IMR-90 (cell line): Measurements from ENCODE around the gene ING3. TPM values are rescaled to one million over a fixed set of nuclear protein-coding genes. Genes with fewer than 3 reads are reported as not detected.

Source experiments
- ATAC-seq: fragments of 200-7000 bp; cut with Tn5 transposase; 2 replicates; pipeline ENCODE4 v1.9.1; 2020; ENCODE audit warnings: low read depth, mild to moderate bottlenecking, moderate library complexity
- BruUV-seq: library from RNA; stranded (reverse); fragments of 400-500 nt; replicated peaks from 2 replicates; lab custom pipeline; 2021; lab: Mats Ljungman, UMichigan
- CTCF ChIA-PET: fragments of 300-600 bp; formaldehyde crosslinking; extraction: SDS; loops from one replicate; lab custom pipeline; 2021; ENCODE audit warnings: antibody characterized with exemption; lab: Yijun Ruan, JAX
- POLR2A ChIA-PET: fragments of 300-600 bp; sonication (Branson Sonifier 250); formaldehyde crosslinking; loops from one replicate; lab custom pipeline; 2022; ENCODE audit warnings: antibody characterized with exemption; ENCODE audit not compliant: unreplicated experiment; lab: Charles Lee
- DNase-seq: peaks from one replicate; pipeline ENCODE4 v3.0.0; 2013
- H2AFZ ChIP-seq: replicated peaks from 2 replicates; pipeline ENCODE3; 2013; ENCODE audit warnings: low read length, mild to moderate bottlenecking; ENCODE audit not compliant: poor library complexity
- H2AK5ac ChIP-seq: 2 replicates; pipeline ENCODE4 v1.6.1; 2013; ENCODE audit warnings: low read depth, low read length, inconsistent platforms
- H2AK9ac ChIP-seq: replicated peaks from 2 replicates; pipeline ENCODE3; 2013; ENCODE audit warnings: mild to moderate bottlenecking, low read depth, low read length, moderate library complexity; ENCODE audit not compliant: poor library complexity
- H2BK120ac ChIP-seq: 2 replicates; pipeline ENCODE4 v1.6.1; 2013; ENCODE audit warnings: low read depth, low read length, inconsistent platforms
- H2BK15ac ChIP-seq: 3 replicates; pipeline ENCODE4 v1.6.1; 2013; ENCODE audit warnings: low read depth, low read length, inconsistent platforms
- H2BK20ac ChIP-seq: 2 replicates; pipeline ENCODE4 v1.6.1; 2013; ENCODE audit warnings: low read depth, mild to moderate bottlenecking, inconsistent platforms, low read length, moderate library complexity
- H2BK5ac ChIP-seq: 2 replicates; pipeline ENCODE4 v1.6.1; 2013; ENCODE audit warnings: mild to moderate bottlenecking, low read depth, low read length, inconsistent platforms; ENCODE audit not compliant: poor library complexity, severe bottlenecking
- H3K14ac ChIP-seq: replicated peaks from 2 replicates; pipeline ENCODE4 v1.6.1; 2013; ENCODE audit warnings: low read depth, low read length, inconsistent platforms
- H3K18ac ChIP-seq: 2 replicates; pipeline ENCODE4 v1.6.1; 2013; ENCODE audit warnings: low read depth, low read length, control low read depth
- H3K23ac ChIP-seq: 2 replicates; pipeline ENCODE4 v1.6.1; 2013; ENCODE audit warnings: low read depth, low read length, inconsistent platforms
- H3K27ac ChIP-seq: 2 replicates; pipeline ENCODE4 v1.5.1; 2013; ENCODE audit warnings: mild to moderate bottlenecking, control low read depth, low read length; ENCODE audit not compliant: insufficient read depth
- H3K27me3 ChIP-seq: 2 replicates; pipeline ENCODE4 v1.6.1; 2013; ENCODE audit warnings: low read length; ENCODE audit not compliant: control insufficient read depth, insufficient read depth
- H3K36me3 ChIP-seq: 2 replicates; pipeline ENCODE4 v1.6.1; 2013; ENCODE audit warnings: low read length, mixed read lengths; ENCODE audit not compliant: control insufficient read depth, insufficient read depth
- H3K4ac ChIP-seq: 2 replicates; pipeline ENCODE4 v1.6.1; 2013; ENCODE audit warnings: low read depth, low read length, inconsistent platforms
- H3K4me1 ChIP-seq: 2 replicates; pipeline ENCODE4 v1.6.1; 2013; ENCODE audit warnings: low read length, mixed read lengths; ENCODE audit not compliant: control insufficient read depth, insufficient read depth
- H3K4me2 ChIP-seq: 2 replicates; pipeline ENCODE4 v1.6.1; 2013; ENCODE audit warnings: low read depth, mild to moderate bottlenecking, control low read depth, low read length, moderate library complexity
- H3K4me3 ChIP-seq: 2 replicates; pipeline ENCODE4 v1.5.1; 2013; ENCODE audit warnings: low read depth, mild to moderate bottlenecking, control low read depth, low read length, moderate library complexity; ENCODE audit not compliant: insufficient read depth
- H3K56ac ChIP-seq: 2 replicates; pipeline ENCODE4 v1.6.1; 2013; ENCODE audit warnings: low read length, inconsistent platforms; ENCODE audit not compliant: insufficient read depth; ENCODE audit errors: extremely low read depth
- H3K79me1 ChIP-seq, 2 experiments: 2 replicates each; pipeline ENCODE4 v1.6.1; 2013; ENCODE audit warnings: low read length in 2 of 2, inconsistent platforms in 1 of 2, low read depth in 1 of 2
- H3K9ac ChIP-seq: 2 replicates; pipeline ENCODE4 v1.6.1; 2013; ENCODE audit warnings: low read depth, low read length, control low read depth
- H3K9me1 ChIP-seq: 2 replicates; pipeline ENCODE4 v1.6.1; 2013; ENCODE audit warnings: low read length, inconsistent platforms; ENCODE audit not compliant: insufficient read depth
- H3K9me3 ChIP-seq: 2 replicates; pipeline ENCODE4 v1.6.1; 2013; ENCODE audit warnings: low read length; ENCODE audit not compliant: control insufficient read depth, insufficient read depth
- H4K20me1 ChIP-seq: 2 replicates; pipeline ENCODE4 v1.6.1; 2013; ENCODE audit warnings: low read length, inconsistent platforms; ENCODE audit not compliant: insufficient read depth
- H4K5ac ChIP-seq: 2 replicates; pipeline ENCODE4 v1.6.1; 2013; ENCODE audit warnings: mild to moderate bottlenecking, low read depth, low read length, control low read depth
- H4K8ac ChIP-seq, 2 experiments: 2 replicates each; pipeline ENCODE4 v1.6.1; 2013; ENCODE audit warnings: low read depth in 2 of 2, low read length in 2 of 2, control low read depth in 1 of 2, inconsistent platforms in 1 of 2
- H4K91ac ChIP-seq: 2 replicates; pipeline ENCODE4 v1.6.1; 2013; ENCODE audit warnings: low read depth, low read length, inconsistent platforms; ENCODE audit not compliant: insufficient read depth
- BHLHE40 ChIP-seq: fragments of 150-350 bp; IDR thresholded peaks from 2 replicates; pipeline ENCODE4 v1.6.1; 2016; ENCODE audit warnings: mild to moderate bottlenecking, low read depth, low read length
- CEBPB ChIP-seq: IDR thresholded peaks from 2 replicates; pipeline ENCODE4 v1.6.1; 2012; ENCODE audit warnings: low read depth, low read length, improper control_type of control experiment
- CHD1 ChIP-seq: IDR thresholded peaks from 2 replicates; pipeline ENCODE4 v1.6.1; 2012; ENCODE audit warnings: low read depth, low read length, improper control_type of control experiment
- MAZ ChIP-seq: IDR thresholded peaks from 2 replicates; pipeline ENCODE4 v1.6.1; 2012; ENCODE audit warnings: low read depth, mild to moderate bottlenecking, low read length, improper control_type of control experiment, moderate library complexity, borderline replicate concordance
- POLR2A ChIP-seq: IDR thresholded peaks from 2 replicates; pipeline ENCODE4 v1.6.1; 2012; ENCODE audit warnings: mild to moderate bottlenecking, low read depth, low read length
- RAD21 ChIP-seq: IDR thresholded peaks from 2 replicates; pipeline ENCODE4 v1.6.1; 2012; ENCODE audit warnings: low read length, improper control_type of control experiment
- RCOR1 ChIP-seq: IDR thresholded peaks from 2 replicates; pipeline ENCODE4 v1.6.1; 2012; ENCODE audit warnings: mild to moderate bottlenecking, low read length, improper control_type of control experiment; ENCODE audit not compliant: insufficient replicate concordance
- SMC3 ChIP-seq: fragments of 150-350 bp; IDR thresholded peaks from 2 replicates; pipeline ENCODE4 v1.6.1; 2016; ENCODE audit warnings: low read depth, mild to moderate bottlenecking, antibody characterized with exemption, low read length, moderate library complexity
- WGBS, 2 experiments: methylation state at CpG; one replicate each; pipeline versions ENCODE4 v1.1.5 to v1.1.7; 2013; ENCODE audit warnings: missing lambda C conversion rate in 2 of 2; ENCODE audit not compliant: insufficient read length in 1 of 2; ENCODE audit errors: extremely low coverage in 2 of 2; 5-methylcytosine and 5-hydroxymethylcytosine counted together
- dilution Hi-C: fragments of 300-500 bp; cut with HindIII; formaldehyde crosslinking; loops from one replicate; pipeline ENCODE4 v1.14.3; 2018; ENCODE audit warnings: low sequenced_read_pairs; ENCODE audit not compliant: unreplicated experiment
- in situ Hi-C: fragments of 300-500 bp; cut with MboI; formaldehyde crosslinking; loops from 3 replicates; pipeline ENCODE4 v1.14.3; 2019; ENCODE audit warnings: low sequenced_read_pairs, inconsistent platforms, mixed read lengths
- intact Hi-C: fragments of 100-400 bp; cut with micrococcal nuclease; formaldehyde crosslinking; loops from 2 replicates; pipeline ENCODE4 v1.10.0; 2022
- polyA plus RNA-seq, 3 experiments: library from polyadenylated mRNA; depleted of rRNA; stranded (reverse); fragments of >200 nt; gene quantifications; 2 replicates each; pipeline ENCODE4 v1.2.3, GENCODE V29; 2012; ENCODE audit warnings: low replicate concordance in 1 of 3
- total RNA-seq: library from RNA; depleted of rRNA; stranded (reverse); fragments of >200 nt; gene quantifications from 2 replicates; pipeline ENCODE4 v1.2.3, GENCODE V29; 2012
- TF ChIP-seq, protein P1 (sequence below): fragments of 150-350 bp; IDR thresholded peaks from 2 replicates; pipeline ENCODE4 v1.6.1; 2017; ENCODE audit warnings: mild to moderate bottlenecking, antibody characterized with exemption, low read length, low read depth
- TF ChIP-seq, protein P2 (sequence below): fragments of 150-350 bp; IDR thresholded peaks from 2 replicates; pipeline ENCODE4 v1.6.1; 2016; ENCODE audit warnings: low read depth, mild to moderate bottlenecking, low read length, moderate library complexity, borderline replicate concordance

ING3 gene
- total and polyA plus RNA-seq, 2 of the 4 experiments (the other 2 are of a cell fraction) = 7.2 to 11.3 TPM

DNA sequence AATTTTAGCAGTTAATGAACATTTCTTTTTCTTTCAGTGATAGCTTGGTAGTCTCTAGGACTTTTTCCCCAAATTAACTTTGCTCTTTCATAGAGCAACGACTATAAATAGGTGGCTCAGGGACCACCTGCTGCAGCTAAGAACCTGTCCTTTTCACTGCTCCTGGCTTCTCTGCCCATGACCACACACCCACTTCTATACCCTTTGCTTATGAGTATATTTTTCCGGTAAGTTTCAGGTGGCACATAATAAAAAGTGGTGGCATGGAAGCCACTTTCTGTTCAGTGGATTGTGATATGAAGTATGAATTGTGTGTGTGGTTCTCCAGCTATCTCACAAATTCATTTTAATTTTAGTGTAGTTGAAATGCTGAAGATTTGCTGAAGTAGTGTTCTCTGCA is 1.2 kb downstream of the ING3 start:
- intact Hi-C loops = loop anchor here (10.0 kb wide), 1 partner anchor 1043 kb away; no protein-coding TSS in a partner anchor
- Histone ChIP-seq H2AK9ac (no peak overlapping the region), H3K56ac (no peak overlapping the region), H3K79me1 (peaks cover 8 to 10% of the 10 kb centered on the region in 2 experiments), H4K20me1 (0 out of 2 replicates have a peak, but pooled peaks cover 4% of the 10 kb centered on the region), H3K27ac (no peak overlapping the region), H3K9ac (no peak overlapping the region), H3K23ac (no peak overlapping the region), H2AFZ (no peak overlapping the region), H3K4me3 (0 out of 2 replicates have a peak overlapping the region, but pooled peaks have one; percentile 11), H4K91ac (no peak overlapping the region), H2BK120ac (no peak overlapping the region), H3K36me3 (peaks cover 5% of the 10 kb centered on the region), H2BK15ac (no peak overlapping the region), H3K4me2 (peak overlapping the region; percentile 77), H3K9me3 (no peaks in the 10 kb centered on the region), H2BK20ac (no peak overlapping the region), H3K14ac (no peak overlapping the region), H3K9me1 (no peaks in the 10 kb centered on the region), H3K18ac (no peak overlapping the region), H4K8ac (no peak overlapping the region), H3K4me1 (peaks cover 2% of the 10 kb centered on the region; the same call in 1 of the 2 replicates), H2BK5ac (no peak overlapping the region), H3K27me3 (no peaks in the 10 kb centered on the region), H3K4ac (no peak overlapping the region), H2AK5ac (no peak overlapping the region), H4K5ac (no peak overlapping the region)
- in situ Hi-C loops = no loop called here
- no CpG with 5 or more reads among the region's 2 CpGs for WGBS, 2 experiments
- CTCF ChIA-PET = no interaction called here
- BruUV-seq = no TSS peak
- no peak for DNase-seq
- POLR2A ChIA-PET = no interaction called here
- ATAC-seq = no peak
- TF ChIP-seq, protein P1, sequence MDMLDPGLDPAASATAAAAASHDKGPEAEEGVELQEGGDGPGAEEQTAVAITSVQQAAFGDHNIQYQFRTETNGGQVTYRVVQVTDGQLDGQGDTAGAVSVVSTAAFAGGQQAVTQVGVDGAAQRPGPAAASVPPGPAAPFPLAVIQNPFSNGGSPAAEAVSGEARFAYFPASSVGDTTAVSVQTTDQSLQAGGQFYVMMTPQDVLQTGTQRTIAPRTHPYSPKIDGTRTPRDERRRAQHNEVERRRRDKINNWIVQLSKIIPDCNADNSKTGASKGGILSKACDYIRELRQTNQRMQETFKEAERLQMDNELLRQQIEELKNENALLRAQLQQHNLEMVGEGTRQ = no peak
- TF ChIP-seq SMC3 (no peak), RAD21 (no peak), CHD1 (no peak), RCOR1 (no peak), POLR2A (no peak), MAZ (no peak), BHLHE40 (no peak), CEBPB (no peak)
- TF ChIP-seq, protein P2, sequence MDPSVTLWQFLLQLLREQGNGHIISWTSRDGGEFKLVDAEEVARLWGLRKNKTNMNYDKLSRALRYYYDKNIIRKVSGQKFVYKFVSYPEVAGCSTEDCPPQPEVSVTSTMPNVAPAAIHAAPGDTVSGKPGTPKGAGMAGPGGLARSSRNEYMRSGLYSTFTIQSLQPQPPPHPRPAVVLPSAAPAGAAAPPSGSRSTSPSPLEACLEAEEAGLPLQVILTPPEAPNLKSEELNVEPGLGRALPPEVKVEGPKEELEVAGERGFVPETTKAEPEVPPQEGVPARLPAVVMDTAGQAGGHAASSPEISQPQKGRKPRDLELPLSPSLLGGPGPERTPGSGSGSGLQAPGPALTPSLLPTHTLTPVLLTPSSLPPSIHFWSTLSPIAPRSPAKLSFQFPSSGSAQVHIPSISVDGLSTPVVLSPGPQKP = no peak
- dilution Hi-C loops = no loop called here
